Progenitor cell of endocrine pancreas (in vitro differentiated cells): Measurements from ENCODE around the gene TMEM43. TPM values are rescaled to one million over a fixed set of nuclear protein-coding genes. Genes with fewer than 3 reads are reported as not detected.
A peak's percentile ranks its signal among the peaks of the same experiment; 100 is the strongest.

Experiments used
- DNase-seq: peaks from one replicate; pipeline ENCODE4 v3.0.0; 2021; ENCODE audit warnings: low spot score; ENCODE audit not compliant: unreplicated experiment
- H3K27ac Mint-ChIP-seq: 2 replicates; pipeline ENCODE4 v1.8.0; 2021; ENCODE audit warnings: mild to moderate bottlenecking, moderate library complexity, mixed read lengths
- H3K27me3 Mint-ChIP-seq: 2 replicates; pipeline ENCODE4 v1.8.0; 2021; ENCODE audit warnings: mixed read lengths
- H3K36me3 Mint-ChIP-seq: 2 replicates; pipeline ENCODE4 v1.8.0; 2022; ENCODE audit warnings: mixed read lengths; ENCODE audit not compliant: insufficient read depth
- H3K4me1 Mint-ChIP-seq: 2 replicates; pipeline ENCODE4 v1.8.0; 2021; ENCODE audit warnings: low read depth, mixed read lengths
- H3K4me3 Mint-ChIP-seq: 2 replicates; pipeline ENCODE4 v1.8.0; 2021; ENCODE audit warnings: low read depth, mild to moderate bottlenecking, moderate library complexity, mixed read lengths
- H3K9me3 Mint-ChIP-seq: 2 replicates; pipeline ENCODE4 v1.8.0; 2021; ENCODE audit warnings: low read depth, mixed read lengths
- CTCF ChIP-seq: fragments of 200-600 bp; sonication (generic); IDR thresholded peaks from one replicate; pipeline ENCODE4 v1.5.0; 2021; ENCODE audit warnings: antibody characterized with exemption, mild to moderate bottlenecking; ENCODE audit not compliant: unreplicated experiment
- total RNA-seq: library from RNA; stranded (reverse); gene quantifications from 2 replicates; pipeline ENCODE4 v1.2.1, GENCODE V29; 2021

TMEM43 gene
- total RNA-seq, 1 donor from 2014 or later = 40.0 TPM

- no peaks in the 10 kb centered on the region for H3K27me3 Mint-ChIP-seq
- peak overlapping the region; percentile 99 for H3K4me3 Mint-ChIP-seq
- H3K36me3 Mint-ChIP-seq = peaks cover 8% of the 10 kb centered on the region
- DNase-seq = no peak
- no peak for TF ChIP-seq CTCF
- H3K9me3 Mint-ChIP-seq = no peaks in the 10 kb centered on the region
- H3K4me1 Mint-ChIP-seq = peaks cover 30% of the 10 kb centered on the region
- peak overlapping the region; percentile 99 for H3K27ac Mint-ChIP-seq
Measured at GRCh38 chr3:14179795-14180194, 54.9 kb downstream of the TMEM43 start.

GRCh38 chr3:14181253-14181652 is 56.4 kb downstream of the TMEM43 start:
- peak overlapping the region; percentile 14 for H3K4me3 Mint-ChIP-seq
- H3K27me3 Mint-ChIP-seq = no peaks in the 10 kb centered on the region
- H3K9me3 Mint-ChIP-seq = no peaks in the 10 kb centered on the region
- no peak for TF ChIP-seq CTCF
- H3K4me1 Mint-ChIP-seq = peaks cover 24% of the 10 kb centered on the region
- H3K27ac Mint-ChIP-seq = no peak overlapping the region
- DNase-seq = no peak
- peaks cover 13% of the 10 kb centered on the region for H3K36me3 Mint-ChIP-seq

GRCh38 chr3:14183015-14183577 is 58.2 kb downstream of the TMEM43 start:
- Mint-ChIP-seq H3K4me1 (peaks cover 16% of the 10 kb centered on the region), H3K9me3 (no peaks in the 10 kb centered on the region), H3K4me3 (no peak overlapping the region), H3K27ac (no peak overlapping the region), H3K36me3 (peaks cover 15% of the 10 kb centered on the region), H3K27me3 (no peaks in the 10 kb centered on the region)
- no peak for DNase-seq
- TF ChIP-seq CTCF = no peak

- no peak overlapping the region for H3K27ac Mint-ChIP-seq
- H3K36me3 Mint-ChIP-seq = peaks cover 35% of the 10 kb centered on the region
- no peak for TF ChIP-seq CTCF
- peaks cover 9% of the 10 kb centered on the region for H3K9me3 Mint-ChIP-seq
- H3K4me3 Mint-ChIP-seq = no peak overlapping the region
- DNase-seq = no peak
- H3K27me3 Mint-ChIP-seq = no peaks in the 10 kb centered on the region
- no peaks in the 10 kb centered on the region for H3K4me1 Mint-ChIP-seq
Measured at GRCh38 chr3:14186854-14187458, 62.1 kb downstream of the TMEM43 start.

GRCh38 chr3:14188041-14188754 is 63.3 kb downstream of the TMEM43 start:
- no peak overlapping the region for H3K4me3 Mint-ChIP-seq
- H3K27me3 Mint-ChIP-seq = no peaks in the 10 kb centered on the region
- TF ChIP-seq CTCF = no peak
- H3K27ac Mint-ChIP-seq = no peak overlapping the region
- H3K9me3 Mint-ChIP-seq = peaks cover 9% of the 10 kb centered on the region
- no peaks in the 10 kb centered on the region for H3K4me1 Mint-ChIP-seq
- peaks cover 33% of the 10 kb centered on the region for H3K36me3 Mint-ChIP-seq
- no peak for DNase-seq

Other genes starting within 250 kb of the TMEM43 start
- not detected in 2 replicates for gene WNT7A, start 245.0 kb upstream of the TMEM43 start, total RNA-seq
- 10.8 and 12.7 TPM in 2 replicates for gene CHCHD4, start 182 bp upstream of the TMEM43 start, total RNA-seq
- gene XPC, start 53.5 kb downstream of the TMEM43 start, total RNA-seq = 40.1 and 43.0 TPM in 2 replicates
- 13.2 and 13.4 TPM in 2 replicates for gene LSM3, start 53.8 kb downstream of the TMEM43 start, total RNA-seq